ENCODE measurements around the gene SEH1L.

GRCh38 chr18:13018374-13018773, 70.6 kb downstream of the SEH1L start:
- TF ChIP-seq CTCF (IDR thresholded peaks at IDR 0.05; ENCODE audit: low read length): no peak
- no peak for TF ChIP-seq EZH2 (IDR thresholded peaks at IDR 0.05; ENCODE audit: borderline replicate concordance, low read length)
